Measurements from ENCODE around the gene RASA3. TPM values are rescaled to one million over a fixed set of nuclear protein-coding genes. Genes with fewer than 3 reads are reported as not detected.
"Not testable (repeated sequence)": the region's sequence is repeated elsewhere in the genome, so short reads cannot be mapped to it uniquely, and the experiment has no call there.

RASA3 gene
- total RNA-seq, 1 experiment from 2014 or later: 10.0 TPM

DNA sequence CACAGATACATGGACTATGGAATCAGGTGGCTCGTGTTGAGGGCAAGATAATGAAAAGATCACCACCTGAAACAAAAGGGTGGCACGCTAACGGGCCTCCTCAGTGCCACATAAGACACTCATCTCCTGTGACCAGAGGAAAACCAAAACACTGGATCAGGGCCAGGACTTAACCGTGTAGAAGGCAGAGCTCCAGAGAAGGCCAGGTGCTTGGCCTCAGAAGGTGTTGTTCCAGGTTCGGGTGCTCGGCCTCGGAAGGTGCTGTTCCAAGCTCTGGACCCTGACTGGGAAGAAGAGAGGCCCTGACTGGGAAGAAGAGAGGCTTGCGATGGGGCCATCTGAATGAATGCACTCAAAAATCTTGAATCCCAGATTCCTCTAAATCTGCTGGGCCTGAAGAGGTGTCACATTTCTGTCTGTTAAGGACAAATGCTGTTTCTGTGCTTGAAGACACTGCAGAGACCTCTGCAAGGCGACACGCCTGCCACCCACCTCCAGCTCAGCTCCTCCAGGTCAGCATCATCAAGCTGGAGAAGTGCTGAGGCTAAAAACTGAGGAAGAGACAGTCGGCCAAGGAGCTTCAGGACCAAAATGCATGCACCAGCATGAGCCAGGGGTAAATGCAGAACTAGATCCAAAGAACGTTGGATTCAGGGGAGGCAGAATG lies 2.7 kb upstream of the RASA3 start:
- BruUV-seq (replicated peaks): no TSS peak
- Histone ChIP-seq H4K20me1 (ENCODE audit: insufficient read depth) (no peaks in the 10 kb centered on the region), H2AFZ (no peak overlapping the region), H3K4me2 (no peak overlapping the region), H3K36me3 (ENCODE audit: low read depth) (no peaks in the 10 kb centered on the region), H3K4me1 (replicated peaks; ENCODE audit: insufficient read depth) (peaks cover 16% of the 10 kb centered on the region), H3K79me2 (ENCODE audit: low read depth) (0 out of 2 replicates have a peak, but pooled peaks cover 6% of the 10 kb centered on the region), H3K27me3 (ENCODE audit: insufficient read depth, low read depth) (no peaks in the 10 kb centered on the region), H3K4me3 (no peak overlapping the region), H3K9me2 (ENCODE audit: insufficient read depth) (no peaks in the 10 kb centered on the region), H3K27ac (no peak overlapping the region), H3F3A (ENCODE audit: insufficient read depth, low read depth) (peaks cover 13% of the 10 kb centered on the region; the same call in 1 of the 2 replicates), H3K9me3 (ENCODE audit: insufficient read depth, low read depth) (no peaks in the 10 kb centered on the region)
- CTCF ChIA-PET: no interaction called here
- TF ChIP-seq, protein P1, sequence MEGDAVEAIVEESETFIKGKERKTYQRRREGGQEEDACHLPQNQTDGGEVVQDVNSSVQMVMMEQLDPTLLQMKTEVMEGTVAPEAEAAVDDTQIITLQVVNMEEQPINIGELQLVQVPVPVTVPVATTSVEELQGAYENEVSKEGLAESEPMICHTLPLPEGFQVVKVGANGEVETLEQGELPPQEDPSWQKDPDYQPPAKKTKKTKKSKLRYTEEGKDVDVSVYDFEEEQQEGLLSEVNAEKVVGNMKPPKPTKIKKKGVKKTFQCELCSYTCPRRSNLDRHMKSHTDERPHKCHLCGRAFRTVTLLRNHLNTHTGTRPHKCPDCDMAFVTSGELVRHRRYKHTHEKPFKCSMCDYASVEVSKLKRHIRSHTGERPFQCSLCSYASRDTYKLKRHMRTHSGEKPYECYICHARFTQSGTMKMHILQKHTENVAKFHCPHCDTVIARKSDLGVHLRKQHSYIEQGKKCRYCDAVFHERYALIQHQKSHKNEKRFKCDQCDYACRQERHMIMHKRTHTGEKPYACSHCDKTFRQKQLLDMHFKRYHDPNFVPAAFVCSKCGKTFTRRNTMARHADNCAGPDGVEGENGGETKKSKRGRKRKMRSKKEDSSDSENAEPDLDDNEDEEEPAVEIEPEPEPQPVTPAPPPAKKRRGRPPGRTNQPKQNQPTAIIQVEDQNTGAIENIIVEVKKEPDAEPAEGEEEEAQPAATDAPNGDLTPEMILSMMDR (conservative IDR thresholded peaks at IDR 0.05): no peak
- no peak for TF ChIP-seq EZH2 (IDR thresholded peaks at IDR 0.05; ENCODE audit: low read depth)
- intact Hi-C loops (cut with micrococcal nuclease; ENCODE audit: unreplicated experiment): loop anchor here (5.0 kb wide), 1 partner anchor 163 kb away; the partner anchor contains the start of gene C13orf46
- POLR2A ChIA-PET (ENCODE audit: unreplicated experiment): no interaction called here
- no peak for DNase-seq

DNA sequence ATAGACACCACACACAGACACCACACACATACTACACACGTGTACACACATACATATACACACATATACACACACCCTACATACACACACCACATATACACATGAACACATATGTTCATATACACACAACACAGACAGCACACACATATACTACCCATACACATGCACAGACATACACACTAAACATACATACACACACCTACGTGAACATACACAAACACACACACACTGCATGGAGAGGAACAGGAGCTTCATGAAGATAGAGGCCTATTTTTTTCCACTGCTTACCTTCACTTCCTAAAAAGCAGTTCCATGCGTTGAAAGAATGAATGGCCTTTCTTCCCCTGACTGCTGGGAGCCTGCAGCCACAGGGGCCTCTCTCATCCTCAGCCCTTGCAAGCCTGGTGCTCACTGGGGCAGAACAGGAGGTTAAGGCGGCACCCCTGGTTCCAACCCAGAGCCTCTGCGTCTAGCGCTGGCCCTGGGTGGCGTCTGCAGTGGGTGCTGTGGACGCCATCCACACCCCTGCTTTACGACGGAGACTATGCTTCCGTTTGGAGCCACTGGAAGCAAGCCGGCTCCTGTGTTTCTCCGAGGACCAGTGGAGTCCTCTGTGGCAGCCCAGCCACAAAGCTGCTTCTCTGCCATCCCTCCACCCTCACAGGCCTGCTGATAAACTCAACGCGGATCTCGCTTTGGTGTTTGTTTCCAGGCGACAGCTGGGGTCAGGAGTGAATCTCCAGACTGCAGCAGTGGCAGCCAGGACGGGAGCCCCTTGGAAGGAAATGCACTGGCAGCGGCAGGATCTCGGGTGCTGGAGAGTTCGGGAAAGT lies 1.9 kb upstream of the RASA3 start:
- H4K20me1 ChIP-seq (ENCODE audit: insufficient read depth): no peaks in the 10 kb centered on the region
- intact Hi-C loops (cut with micrococcal nuclease; ENCODE audit: unreplicated experiment): loop anchor here (5.0 kb wide), 1 partner anchor 162 kb away; the partner anchor contains the start of gene C13orf46
- H3K9me2 ChIP-seq (ENCODE audit: insufficient read depth): no peaks in the 10 kb centered on the region
- H3K4me3 ChIP-seq: no peak overlapping the region
- no peak overlapping the region for H2AFZ ChIP-seq
- no peaks in the 10 kb centered on the region for H3K36me3 ChIP-seq (ENCODE audit: low read depth)
- peaks cover 13% of the 10 kb centered on the region; the same call in 1 of the 2 replicates for H3F3A ChIP-seq (ENCODE audit: insufficient read depth, low read depth)
- H3K4me1 ChIP-seq (replicated peaks; ENCODE audit: insufficient read depth): peaks cover 16% of the 10 kb centered on the region
- no peaks in the 10 kb centered on the region for H3K9me3 ChIP-seq (ENCODE audit: insufficient read depth, low read depth)
- POLR2A ChIA-PET (ENCODE audit: unreplicated experiment): no interaction called here
- H3K79me2 ChIP-seq (ENCODE audit: low read depth): peaks cover 12% of the 10 kb centered on the region; the same call in 1 of the 2 replicates
- DNase-seq: no peak
- no peak for TF ChIP-seq EZH2 (IDR thresholded peaks at IDR 0.05; ENCODE audit: low read depth)
- TF ChIP-seq, protein P1 (conservative IDR thresholded peaks at IDR 0.05): no peak
- no peaks in the 10 kb centered on the region for H3K27me3 ChIP-seq (ENCODE audit: insufficient read depth, low read depth)
- no peak overlapping the region for H3K4me2 ChIP-seq
- no peak overlapping the region for H3K27ac ChIP-seq
- BruUV-seq (replicated peaks): no TSS peak
- CTCF ChIA-PET: no interaction called here

DNA sequence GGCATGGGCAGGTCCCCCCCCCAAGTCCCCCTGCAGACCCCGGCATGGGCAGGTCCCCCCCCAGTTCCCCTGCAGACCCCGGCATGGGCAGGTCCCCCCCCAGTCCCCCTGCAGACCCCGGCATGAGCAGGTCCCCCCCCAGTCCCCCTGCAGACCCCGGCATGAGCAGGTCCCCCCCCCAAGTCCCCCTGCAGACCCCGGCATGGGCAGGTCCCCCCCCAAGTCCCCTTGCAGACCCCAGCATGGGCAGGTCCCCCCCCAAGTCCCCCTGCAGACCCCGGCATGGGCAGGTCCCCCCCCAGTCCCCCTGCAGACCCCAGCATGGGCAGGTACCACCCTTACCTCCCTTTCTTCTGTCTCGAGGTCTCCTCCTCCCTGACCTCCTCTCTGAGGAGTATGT lies 1.1 kb upstream of the RASA3 start:
- H3K4me1 ChIP-seq (replicated peaks; ENCODE audit: insufficient read depth): peaks cover 16% of the 10 kb centered on the region
- H3K36me3 ChIP-seq (ENCODE audit: low read depth); H3K9me3 ChIP-seq (ENCODE audit: insufficient read depth, low read depth); BruUV-seq (replicated peaks); CTCF ChIA-PET; POLR2A ChIA-PET (ENCODE audit: unreplicated experiment); DNase-seq; H3K4me3 ChIP-seq; H3K9me2 ChIP-seq (ENCODE audit: insufficient read depth); H3K27ac ChIP-seq; H4K20me1 ChIP-seq (ENCODE audit: insufficient read depth); H2AFZ ChIP-seq; H3K27me3 ChIP-seq (ENCODE audit: insufficient read depth, low read depth); H3K4me2 ChIP-seq: not testable (repeated sequence)
- peaks cover 20% of the 10 kb centered on the region for H3K79me2 ChIP-seq (ENCODE audit: low read depth)
- intact Hi-C loops (cut with micrococcal nuclease; ENCODE audit: unreplicated experiment): loop anchor here (5.0 kb wide), 1 partner anchor 161 kb away; the partner anchor contains the start of gene C13orf46
- H3F3A ChIP-seq (ENCODE audit: insufficient read depth, low read depth): peaks cover 13% of the 10 kb centered on the region; the same call in 1 of the 2 replicates

DNA sequence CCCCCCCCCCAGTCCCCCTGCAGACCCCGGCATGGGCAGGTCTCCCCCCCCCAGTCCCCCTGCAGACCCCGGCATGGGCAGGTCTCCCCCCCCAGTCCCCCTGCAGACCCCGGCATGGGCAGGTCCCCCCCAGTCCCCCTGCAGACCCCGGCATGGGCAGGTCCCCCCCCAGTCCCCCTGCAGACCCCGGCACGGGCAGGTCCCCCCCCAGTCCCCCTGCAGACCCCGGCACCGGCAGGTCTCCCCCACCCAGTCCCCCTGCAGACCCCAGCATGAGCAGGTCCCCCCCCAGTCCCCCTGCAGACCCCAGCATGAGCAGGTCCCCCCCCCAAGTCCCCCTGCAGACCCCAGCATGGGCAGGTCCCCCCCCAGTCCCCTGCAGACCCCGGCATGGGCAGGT lies 703 bp upstream of the RASA3 start:
- H4K20me1 ChIP-seq (ENCODE audit: insufficient read depth); CTCF ChIA-PET; POLR2A ChIA-PET (ENCODE audit: unreplicated experiment); H3K9me2 ChIP-seq (ENCODE audit: insufficient read depth); H3K27ac ChIP-seq; DNase-seq; H3K4me2 ChIP-seq; H3K27me3 ChIP-seq (ENCODE audit: insufficient read depth, low read depth); H3K36me3 ChIP-seq (ENCODE audit: low read depth); BruUV-seq (replicated peaks); H3K9me3 ChIP-seq (ENCODE audit: insufficient read depth, low read depth); H2AFZ ChIP-seq; H3K4me3 ChIP-seq: not testable (repeated sequence)
- H3K79me2 ChIP-seq (ENCODE audit: low read depth): peaks cover 21% of the 10 kb centered on the region
- H3K4me1 ChIP-seq (replicated peaks; ENCODE audit: insufficient read depth): peaks cover 16% of the 10 kb centered on the region
- H3F3A ChIP-seq (ENCODE audit: insufficient read depth, low read depth): peaks cover 13% of the 10 kb centered on the region; the same call in 1 of the 2 replicates
- intact Hi-C loops (cut with micrococcal nuclease; ENCODE audit: unreplicated experiment): loop anchor here (5.0 kb wide), 1 partner anchor 161 kb away; the partner anchor contains the start of gene C13orf46
